Measurements from ENCODE around the gene NPL. TPM values are rescaled to one million over a fixed set of nuclear protein-coding genes. Genes with fewer than 3 reads are reported as not detected.
A peak's percentile ranks its signal among the peaks of the same experiment; 100 is the strongest.

The NPL gene
- total and polyA plus RNA-seq, 2 of the 13 experiments (the other 11 are each of a cell fraction or from before 2014, with no cell fraction given), result 0.03 to 0.04 TPM

DNA sequence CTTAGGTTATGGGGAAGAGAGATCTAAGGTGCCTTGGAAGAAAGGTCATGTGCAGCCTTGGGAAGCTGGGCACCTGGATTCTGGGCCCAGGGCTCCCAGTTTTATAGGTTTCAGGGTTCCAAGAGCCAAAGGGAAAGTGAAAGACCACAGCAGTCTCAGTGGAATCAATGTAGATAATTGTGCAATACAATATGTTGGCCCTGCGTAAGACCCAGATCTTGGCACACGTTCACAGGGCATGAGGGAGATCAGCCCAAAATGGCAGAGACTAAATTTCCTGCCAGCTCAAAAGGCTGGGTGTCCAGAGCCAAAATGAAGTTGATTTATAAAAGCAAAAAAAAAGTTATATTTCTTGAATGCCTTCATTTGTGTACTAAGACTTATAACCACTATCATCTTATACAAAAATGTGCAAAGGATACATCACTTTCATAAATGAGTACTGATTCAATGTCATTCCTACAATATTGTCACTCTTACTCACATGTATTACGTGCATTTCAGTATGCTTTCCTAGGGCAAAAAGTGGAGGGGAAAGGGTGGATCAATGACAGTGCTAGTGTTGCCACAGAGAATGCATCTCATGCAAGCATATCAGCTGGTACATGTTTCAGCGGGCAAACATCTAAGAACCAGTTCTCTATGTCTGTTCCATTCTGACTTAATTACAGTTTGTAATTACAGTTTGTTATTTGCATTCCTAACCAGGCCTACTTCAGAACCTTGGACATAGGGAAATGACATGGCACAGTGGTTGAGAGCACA is 22.5 kb upstream of the NPL start:
- TF ChIP-seq CEBPB (IDR thresholded peaks at IDR 0.05; ENCODE audit: borderline replicate concordance, low read depth, low read length) (peak; percentile 54; the same call in 1 of the 2 replicates), FLYWCH1 (CRISPR knock-in tag; IDR thresholded peaks at IDR 0.05) (no peak)
- Histone ChIP-seq H3K79me2 (ENCODE audit: insufficient read depth, low read length) (no peaks in the 10 kb centered on the region), H3K27me3 (ENCODE audit: control insufficient read depth in 1 of 2, insufficient read depth in 2 of 2, low read length in 2 of 2) (peaks cover 0 to 6% of the 10 kb centered on the region in 2 experiments; a peak in 2 of 5 replicates), H3K4me2 (ENCODE audit: low read depth, low read length) (no peak overlapping the region), H3K4me3 (replicated peaks in 1 of 3; ENCODE audit: insufficient read depth in 1 of 3, low read depth in 2 of 3, low read length in 3 of 3) (no peak overlapping the region), H3K9me3 (ENCODE audit: low read length) (peaks cover under 1% of the 10 kb centered on the region; the same call in 1 of the 2 replicates), H2AFZ (ENCODE audit: low read length) (no peak overlapping the region), H3K27ac (ENCODE audit: extremely low read length, insufficient read depth, low read length) (no peak overlapping the region), H3K36me3 (replicated peaks in 1 of 2; ENCODE audit: control insufficient read depth in 1 of 2, insufficient read depth in 2 of 2, low read length in 2 of 2) (no peaks in the 10 kb centered on the region), H3K4me1 (ENCODE audit: insufficient read depth, low read length) (no peaks in the 10 kb centered on the region), H3K9ac (ENCODE audit: insufficient read depth, low read depth, low read length) (no peak overlapping the region), H4K20me1 (ENCODE audit: insufficient read depth, low read length) (no peaks in the 10 kb centered on the region)
- 16% methylated on average over 4 of the region's 4 CpGs for WGBS (ENCODE audit: low lambda C conversion rate)
- DNase-seq (ENCODE audit: low spot score) (no peak), ATAC-seq (no peak), FAIRE-seq (no peak)
- BruUV-seq (replicated peaks), result no TSS peak
- ChIA-PET CTCF (ENCODE audit: low intra/inter-chr PET ratio, low total read pairs) (no interaction called here), POLR2A (no interaction called here)
- intact Hi-C loops (cut with micrococcal nuclease; ENCODE audit: unreplicated experiment), result no loop called here
- in situ Hi-C loops (cut with HindIII; ENCODE audit: extremely low pct_ligation_motif_present, low pct_unique_long_range_greater_than_20kb), result no loop called here

GRCh38 chr1:182768963-182769362 is 20.6 kb upstream of the NPL start:
- Histone ChIP-seq H3K79me2 (ENCODE audit: insufficient read depth, low read length) (no peaks in the 10 kb centered on the region), H3K4me1 (ENCODE audit: insufficient read depth, low read length) (no peaks in the 10 kb centered on the region), H3K27ac (ENCODE audit: extremely low read length, insufficient read depth, low read length) (no peak overlapping the region), H3K4me2 (ENCODE audit: low read depth, low read length) (no peak overlapping the region), H3K9ac (ENCODE audit: insufficient read depth, low read depth, low read length) (no peak overlapping the region), H2AFZ (ENCODE audit: low read length) (no peak overlapping the region), H3K27me3 (ENCODE audit: control insufficient read depth in 1 of 2, insufficient read depth in 2 of 2, low read length in 2 of 2) (peaks cover 0 to 6% of the 10 kb centered on the region in 2 experiments; a peak in 1 of 5 replicates), H3K4me3 (replicated peaks in 1 of 3; ENCODE audit: insufficient read depth in 1 of 3, low read depth in 2 of 3, low read length in 3 of 3) (no peak overlapping the region), H4K20me1 (ENCODE audit: insufficient read depth, low read length) (no peaks in the 10 kb centered on the region), H3K9me3 (ENCODE audit: low read length) (no peaks in the 10 kb centered on the region), H3K36me3 (replicated peaks in 1 of 2; ENCODE audit: control insufficient read depth in 1 of 2, insufficient read depth in 2 of 2, low read length in 2 of 2) (no peaks in the 10 kb centered on the region)
- 0% methylated on average over 2 of the region's 2 CpGs for WGBS (ENCODE audit: low lambda C conversion rate)
- ATAC-seq, result no peak
- intact Hi-C loops (cut with micrococcal nuclease; ENCODE audit: unreplicated experiment), result no loop called here
- CTCF ChIA-PET (ENCODE audit: low intra/inter-chr PET ratio, low total read pairs), result no interaction called here
- POLR2A ChIA-PET, result no interaction called here
- no peak for DNase-seq (ENCODE audit: low spot score)
- in situ Hi-C loops (cut with HindIII; ENCODE audit: extremely low pct_ligation_motif_present, low pct_unique_long_range_greater_than_20kb), result no loop called here
- no peak for FAIRE-seq
- BruUV-seq (replicated peaks), result no TSS peak
- TF ChIP-seq, protein P1, sequence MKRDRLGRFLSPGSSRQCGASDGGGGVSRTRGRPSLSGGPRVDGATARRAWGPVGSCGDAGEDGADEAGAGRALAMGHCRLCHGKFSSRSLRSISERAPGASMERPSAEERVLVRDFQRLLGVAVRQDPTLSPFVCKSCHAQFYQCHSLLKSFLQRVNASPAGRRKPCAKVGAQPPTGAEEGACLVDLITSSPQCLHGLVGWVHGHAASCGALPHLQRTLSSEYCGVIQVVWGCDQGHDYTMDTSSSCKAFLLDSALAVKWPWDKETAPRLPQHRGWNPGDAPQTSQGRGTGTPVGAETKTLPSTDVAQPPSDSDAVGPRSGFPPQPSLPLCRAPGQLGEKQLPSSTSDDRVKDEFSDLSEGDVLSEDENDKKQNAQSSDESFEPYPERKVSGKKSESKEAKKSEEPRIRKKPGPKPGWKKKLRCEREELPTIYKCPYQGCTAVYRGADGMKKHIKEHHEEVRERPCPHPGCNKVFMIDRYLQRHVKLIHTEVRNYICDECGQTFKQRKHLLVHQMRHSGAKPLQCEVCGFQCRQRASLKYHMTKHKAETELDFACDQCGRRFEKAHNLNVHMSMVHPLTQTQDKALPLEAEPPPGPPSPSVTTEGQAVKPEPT (CRISPR knock-in tag; IDR thresholded peaks at IDR 0.05; ENCODE audit: low read depth), result no peak
- TF ChIP-seq CBFB (CRISPR knock-in tag; IDR thresholded peaks at IDR 0.05) (no peak), SMARCC2 (IDR thresholded peaks at IDR 0.05) (no peak), USF2 (IDR thresholded peaks at IDR 0.05; ENCODE audit: low read depth, low read length) (no peak), USF2 (CRISPR knock-in tag; IDR thresholded peaks at IDR 0.05; ENCODE audit: borderline replicate concordance) (no peak), SMYD3 (CRISPR knock-in tag; IDR thresholded peaks at IDR 0.05) (no peak), ZKSCAN5 (CRISPR knock-in tag; IDR thresholded peaks at IDR 0.05) (no peak), RFX3 (CRISPR knock-in tag; IDR thresholded peaks at IDR 0.05) (no peak), BCL6 (CRISPR knock-in tag; IDR thresholded peaks at IDR 0.05) (no peak), LCORL (IDR thresholded peaks at IDR 0.05) (no peak), LCORL (CRISPR knock-in tag; IDR thresholded peaks at IDR 0.05) (no peak), MLLT10 (CRISPR knock-in tag; IDR thresholded peaks at IDR 0.05) (no peak)

Measured in HepG2 (cell line).